A549 treated with DMSO at 1 μM for 4 hours (cell line): ENCODE results near the gene ATP5F1C. TPM values are rescaled to one million over a fixed set of nuclear protein-coding genes. Genes with fewer than 3 reads are reported as not detected.

Experiments
- total RNA-seq: library from RNA; stranded (reverse); fragments of 200-300 nt; extraction: Qiagen RNA extraction; gene quantifications from 5 replicates; pipeline ENCODE4 v1.2.3, GENCODE V29; 2022; ENCODE audit warnings: low read depth

The ATP5F1C gene
- total RNA-seq: 256 to 334 TPM (median 278 TPM) in 5 replicates

DNA sequence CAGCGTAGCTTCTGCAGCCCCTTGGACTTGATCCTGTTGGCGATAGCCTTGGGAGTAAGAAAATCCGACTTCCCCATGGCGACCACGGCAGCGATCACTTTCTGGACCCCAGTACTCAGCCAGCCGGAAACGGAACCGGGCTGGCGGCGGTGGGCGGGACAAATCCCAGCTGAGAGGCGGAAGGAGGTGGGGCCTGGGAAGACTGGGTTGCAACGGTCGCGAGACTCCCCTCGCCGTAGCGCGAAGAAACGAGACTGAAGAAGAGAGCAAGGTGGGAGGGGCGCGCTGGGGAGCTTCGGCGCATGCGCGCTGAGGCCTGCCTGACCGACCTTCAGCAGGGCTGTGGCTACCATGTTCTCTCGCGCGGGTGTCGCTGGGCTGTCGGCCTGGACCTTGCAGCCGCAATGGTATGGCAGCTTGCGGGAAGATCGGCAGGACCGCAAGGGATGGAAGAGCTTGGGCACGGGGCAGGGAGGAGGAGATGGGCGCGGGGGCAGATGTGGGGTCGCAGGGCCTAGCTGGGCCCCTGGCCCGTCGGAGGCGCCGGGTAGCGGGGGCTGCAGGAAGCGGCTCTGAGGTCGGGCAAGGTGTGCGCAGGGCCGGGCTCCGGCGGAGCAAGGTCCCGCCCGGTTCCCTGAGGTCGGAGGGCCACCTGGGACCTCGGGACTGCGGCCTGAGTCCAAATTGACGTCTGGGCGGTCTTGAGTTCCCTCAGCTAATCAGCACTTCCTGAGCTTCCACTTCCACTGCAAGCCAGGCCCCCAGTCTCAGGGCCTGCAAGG is at the start of gene ATP5F1C, which contains the start of gene KIN:
Gene ATP5F1C, plus strand, starts transcription at position 321 of the 782 bp plus-strand sequence. Its CDS starts 31 bp downstream, at position 352.
Gene KIN, minus strand, starts transcription at position 137 of the 782 bp plus-strand sequence. Its CDS starts 60 bp downstream, at position 77.

DNA sequence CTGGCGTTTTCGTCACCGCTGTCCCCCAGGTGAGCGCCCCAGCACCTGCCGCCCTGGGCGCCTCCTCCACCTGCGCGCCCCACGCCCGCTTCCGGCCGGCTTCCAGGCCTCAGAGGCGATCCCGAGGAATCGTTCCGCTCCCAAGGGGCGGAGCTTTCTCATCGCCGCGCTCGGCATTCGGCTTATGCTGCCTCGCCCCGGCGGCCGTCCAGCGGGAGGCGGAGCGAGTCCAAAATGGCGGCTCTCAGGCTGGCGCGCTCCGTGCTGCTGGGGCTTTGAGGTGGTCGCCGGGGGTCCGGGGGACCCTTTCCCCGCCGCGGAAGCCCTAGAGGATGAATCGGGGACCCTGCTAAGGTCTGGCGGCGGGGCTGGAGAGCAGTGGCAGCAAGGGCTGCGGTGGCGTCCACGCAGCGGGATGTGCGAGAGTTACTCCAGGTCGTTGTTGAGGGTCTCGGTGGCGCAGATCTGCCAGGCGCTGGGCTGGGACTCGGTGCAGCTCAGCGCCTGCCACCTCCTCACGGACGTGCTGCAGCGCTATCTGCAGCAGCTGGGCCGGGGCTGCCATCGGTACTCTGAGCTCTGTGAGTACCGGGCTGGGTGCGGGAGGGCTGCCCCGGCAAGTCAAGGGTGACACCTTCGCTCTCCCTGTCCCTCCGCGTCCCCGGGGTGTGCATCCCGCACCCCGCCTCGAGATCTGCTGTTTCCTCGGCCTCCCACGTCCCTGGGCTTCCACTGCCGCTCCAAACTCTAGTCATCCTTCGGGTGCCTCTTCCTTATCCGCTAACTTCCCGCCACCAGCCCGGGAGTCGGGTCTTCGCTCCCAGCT is 30.5 kb downstream of the ATP5F1C start, which contains the start of gene TAF3:
Gene TAF3, plus strand, starts transcription at position 211 of the 826 bp plus-strand sequence. Its CDS starts 205 bp downstream, at position 416.

Other genes with a start within 250 kb of the ATP5F1C start
- gene ITIH5, start 121.2 kb upstream of the ATP5F1C start, total RNA-seq: 0.08 to 0.14 TPM (median 0.10 TPM) in 5 replicates
- gene ITIH2, start 84.9 kb upstream of the ATP5F1C start, total RNA-seq: 0.19 to 0.53 TPM (median 0.32 TPM) in 5 replicates
- gene KIN, start 184 bp upstream of the ATP5F1C start, total RNA-seq: 10.3 to 16.2 TPM (median 13.8 TPM) in 5 replicates
- 7.2 to 9.1 TPM (median 8.9 TPM) in 5 replicates for gene TAF3, start 30.3 kb downstream of the ATP5F1C start, total RNA-seq